ENCODE data around the gene TXN2.
"Not testable (repeated sequence)": the region's sequence is repeated elsewhere in the genome, so short reads cannot be mapped to it uniquely, and the experiment has no call there.

TXN2 gene

DNA sequence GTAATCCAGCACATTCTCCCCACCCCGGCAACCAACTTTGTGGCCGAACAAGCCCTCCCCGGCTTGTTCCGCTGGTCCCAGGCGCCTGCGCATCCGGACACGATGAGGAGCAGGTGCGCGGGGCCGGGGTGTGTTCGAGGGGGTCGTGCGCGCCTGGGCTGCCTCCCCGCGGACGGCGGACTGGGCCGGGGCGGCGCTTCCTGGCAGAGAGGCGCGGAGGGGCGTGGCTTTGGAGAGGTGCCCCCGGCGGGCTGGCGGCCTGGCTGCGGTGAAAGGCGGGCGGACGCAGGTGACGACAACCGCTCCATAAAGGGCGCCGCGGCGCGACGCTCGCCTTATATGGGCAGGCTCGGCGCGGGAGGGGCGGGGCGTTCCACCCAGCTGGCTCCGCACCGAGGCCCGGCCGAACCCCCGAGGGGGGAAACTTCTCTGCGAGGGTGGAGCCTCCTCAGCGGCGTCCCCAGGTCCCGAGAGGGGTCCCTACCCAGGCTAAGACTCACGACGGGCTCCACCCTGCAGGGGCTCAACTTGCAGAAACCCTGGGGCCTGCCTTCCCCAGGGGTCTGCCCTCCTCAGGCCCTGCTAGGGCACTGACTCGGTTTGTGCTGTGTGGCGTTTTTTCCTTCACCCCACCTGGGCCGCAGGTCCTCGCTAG lies 26.4 kb downstream of the TXN2 start:
- DNase-seq: peak; percentile 16

DNA sequence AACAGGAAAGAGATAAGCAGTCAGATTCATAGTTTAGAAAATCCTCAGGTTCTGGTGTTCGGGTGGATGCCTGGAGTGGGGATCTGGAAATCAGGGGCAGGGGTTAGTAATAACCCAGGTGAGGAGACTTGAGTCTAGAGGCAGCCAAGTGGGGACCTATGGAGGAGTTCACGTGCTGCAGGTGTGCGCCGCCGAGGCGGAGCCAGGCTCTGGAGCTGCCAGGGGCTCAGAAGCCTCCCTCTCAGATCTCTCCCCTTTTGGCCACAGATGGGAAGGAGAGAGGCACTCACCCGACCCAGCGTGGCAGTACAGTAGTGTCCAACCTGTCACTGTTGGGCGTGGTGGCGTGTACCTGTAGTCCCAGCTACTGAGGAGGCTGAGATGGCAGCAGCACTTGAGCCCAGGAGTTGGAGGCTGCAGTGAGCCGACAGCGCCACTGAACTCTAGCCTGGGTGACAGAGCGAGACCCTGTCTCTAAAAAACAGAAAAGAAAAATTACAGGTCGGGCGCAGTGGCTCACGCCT lies 27.5 kb downstream of the TXN2 start:
- no peak for DNase-seq

DNA sequence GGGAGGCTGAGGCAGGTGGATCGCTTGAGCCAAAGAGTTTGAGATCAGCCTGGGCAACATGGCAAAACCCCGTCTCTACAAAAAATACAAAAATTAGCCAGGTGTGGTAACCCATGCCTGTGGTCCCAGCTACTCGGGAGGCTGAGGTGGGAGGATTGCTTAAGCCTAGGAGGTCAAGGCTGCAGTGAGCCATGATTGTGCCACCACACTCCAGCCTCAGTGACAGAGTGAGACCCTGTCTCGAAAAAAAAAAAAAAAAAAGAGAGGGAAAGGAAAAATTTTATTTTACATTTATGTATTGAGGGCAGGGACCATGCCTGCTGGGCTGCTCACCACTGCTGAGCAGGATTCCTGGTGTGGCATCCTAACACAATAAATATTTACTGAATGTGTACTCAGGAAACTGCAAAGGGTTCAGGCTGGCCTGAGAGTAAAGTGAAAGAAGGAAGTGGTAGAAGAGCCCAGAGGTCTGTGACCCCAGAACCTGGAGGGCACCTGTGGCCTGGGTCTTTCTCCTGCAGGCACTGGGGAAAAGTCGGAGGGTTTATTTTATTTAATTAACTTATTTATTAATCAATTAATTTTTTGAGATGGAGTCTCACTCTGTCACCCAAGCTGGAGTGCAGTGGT lies 28.3 kb downstream of the TXN2 start:
- not testable (repeated sequence) for DNase-seq

DNA sequence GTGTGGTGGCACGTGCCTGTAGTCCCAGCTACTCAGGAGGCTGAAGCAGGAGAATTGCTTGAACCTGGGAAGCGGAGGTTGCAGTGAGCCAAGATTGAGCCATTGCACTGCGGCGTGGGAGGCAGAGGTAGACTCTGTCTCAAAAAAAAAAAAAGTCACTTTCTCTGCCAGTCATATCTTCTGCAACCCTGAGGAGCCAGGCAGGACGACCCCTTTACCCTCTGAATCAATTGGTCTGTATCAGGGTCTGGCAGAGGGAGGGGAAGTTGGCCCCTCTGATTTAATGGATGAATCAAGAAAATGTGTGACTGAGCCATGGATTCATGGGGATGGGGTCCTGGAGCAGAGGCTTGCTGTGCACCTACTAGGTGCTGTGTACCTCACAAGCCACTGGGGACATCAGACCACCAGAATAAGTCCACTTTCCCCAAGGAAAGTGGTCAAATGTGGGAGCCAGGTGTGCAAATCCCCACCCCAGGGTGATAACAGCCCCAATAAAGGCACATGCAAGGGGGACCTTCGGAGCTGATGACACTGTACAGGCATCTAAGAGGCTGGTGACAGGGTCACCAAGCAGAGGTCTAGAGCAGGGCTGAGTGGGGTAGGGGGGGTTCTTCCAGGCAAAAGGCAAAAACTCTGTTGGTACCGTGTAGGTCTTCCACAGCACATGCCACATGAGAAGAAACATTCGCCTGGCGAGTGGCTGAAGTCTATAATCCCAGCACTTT lies 29.0 kb downstream of the TXN2 start:
- DNase-seq: no peak

DNA sequence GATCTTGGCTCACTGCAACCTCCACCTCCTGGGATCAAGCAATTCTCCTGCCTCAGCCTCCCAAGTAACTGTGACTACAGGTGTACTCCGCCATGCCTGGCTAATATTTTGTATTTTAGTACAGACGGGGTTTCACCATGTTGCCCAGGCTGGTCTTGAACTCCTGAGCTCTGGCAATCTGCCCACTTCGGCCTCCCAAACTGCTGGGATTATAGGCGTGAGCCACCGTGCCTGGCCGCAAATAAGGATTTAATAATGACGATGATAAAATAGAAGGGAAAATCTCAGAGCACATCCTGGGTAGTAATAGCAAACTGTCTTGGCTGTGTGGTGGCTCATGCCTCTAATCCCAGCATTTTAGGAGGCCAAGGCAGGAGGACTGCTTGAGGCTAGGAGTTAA lies 30.5 kb downstream of the TXN2 start:
- not testable (repeated sequence) for DNase-seq

DNA sequence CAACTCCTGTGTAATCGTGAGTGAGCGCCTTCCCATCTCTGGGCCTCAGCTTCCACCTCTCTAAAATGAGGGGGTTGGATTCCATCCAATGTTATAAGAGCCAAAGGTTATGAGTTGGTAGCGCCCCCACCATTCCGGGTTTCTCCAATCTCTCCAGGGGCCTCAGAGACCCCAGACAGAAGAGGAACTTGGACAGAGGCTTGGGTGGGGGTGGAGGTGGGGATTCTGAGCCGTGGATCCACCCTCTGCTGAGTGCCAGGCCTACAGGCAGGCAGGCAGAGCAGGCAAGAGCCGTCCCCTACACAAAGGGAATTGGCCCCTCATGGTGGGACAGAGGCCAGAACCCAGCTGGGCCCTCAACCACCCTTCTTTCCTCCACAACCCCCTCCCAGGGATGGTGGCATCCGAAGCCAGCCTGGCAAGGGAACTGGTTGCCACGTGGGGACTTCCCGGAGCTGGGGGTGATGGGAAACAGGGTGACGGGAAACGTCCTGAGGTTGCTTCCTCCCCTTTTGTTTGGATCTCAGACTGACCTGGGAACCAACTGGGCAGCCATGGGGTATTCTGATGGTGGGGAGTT lies 31.8 kb downstream of the TXN2 start:
- no peak for DNase-seq

DNA sequence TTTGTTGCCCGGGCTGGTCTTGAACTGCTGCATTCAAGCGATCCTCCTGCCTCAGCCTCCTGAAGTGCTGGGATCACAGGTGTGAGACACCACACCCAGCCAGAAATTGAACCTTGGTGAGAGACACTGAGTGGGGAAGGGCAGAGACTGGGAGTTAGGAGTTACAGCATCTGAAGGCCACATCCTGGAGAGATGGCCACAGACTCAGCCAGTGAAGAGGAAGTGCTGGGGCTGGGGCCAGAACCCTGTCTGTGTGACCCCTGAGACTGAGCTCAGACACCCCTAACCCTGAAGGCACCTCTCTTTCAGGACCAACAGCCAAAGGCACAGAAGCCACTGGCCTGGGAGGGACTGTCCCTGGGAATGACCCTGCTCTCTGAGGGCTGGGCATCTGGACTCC lies 33.8 kb downstream of the TXN2 start:
- no peak for DNase-seq

DNA sequence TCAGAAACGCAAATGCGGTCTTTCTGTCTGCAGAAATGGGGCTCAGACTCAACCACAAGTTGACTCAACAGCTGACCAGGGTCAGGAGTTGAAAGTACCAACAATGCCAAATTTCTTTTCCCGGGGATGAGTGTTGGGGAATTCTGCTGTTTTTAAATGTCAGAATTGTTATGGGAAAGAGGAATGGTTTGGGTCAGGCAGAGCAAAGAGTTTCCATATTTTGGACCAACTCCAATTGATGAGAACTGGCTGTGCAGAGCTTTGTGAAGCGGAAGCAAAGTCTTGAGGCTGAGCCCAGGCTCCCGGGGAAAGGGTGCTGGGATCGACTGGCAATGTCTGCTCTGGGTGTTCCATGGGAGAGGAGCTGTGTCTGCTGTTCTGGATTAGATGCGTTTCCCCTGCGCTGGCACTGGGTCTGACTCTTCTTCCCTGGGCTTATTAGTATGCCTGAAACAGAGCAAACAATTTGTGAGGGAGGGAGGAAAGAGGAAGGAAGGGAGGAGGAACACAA lies 36.2 kb downstream of the TXN2 start:
- no peak for DNase-seq

DNA sequence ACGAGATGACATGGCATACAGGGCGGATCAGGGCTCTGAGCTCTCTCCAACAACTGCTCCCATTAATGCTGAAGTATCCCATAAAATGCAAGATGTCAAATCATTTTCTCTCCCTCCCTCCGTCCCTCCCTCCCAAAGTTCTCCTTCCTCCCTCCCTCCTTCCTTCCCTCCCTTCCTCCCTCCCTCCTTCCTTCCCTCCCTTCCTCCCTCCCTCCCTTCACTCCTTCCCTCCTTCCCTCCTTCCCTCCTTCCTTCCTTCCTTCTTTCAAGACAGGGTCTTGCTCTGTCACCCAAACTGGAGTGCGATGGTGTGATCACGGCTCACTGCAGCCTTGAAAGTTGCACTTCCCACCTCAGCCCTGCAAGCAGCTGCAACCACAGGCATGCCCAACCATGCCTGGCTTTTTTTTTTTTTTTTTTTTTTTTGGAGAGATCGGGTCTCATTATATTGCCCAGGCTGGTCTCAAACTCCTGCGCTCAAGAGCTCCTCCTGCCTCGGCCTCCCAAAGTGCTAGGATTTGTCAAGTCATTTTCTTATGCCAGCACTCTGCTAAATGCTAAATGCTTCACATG lies 38.2 kb downstream of the TXN2 start:
- DNase-seq: no peak

DNA sequence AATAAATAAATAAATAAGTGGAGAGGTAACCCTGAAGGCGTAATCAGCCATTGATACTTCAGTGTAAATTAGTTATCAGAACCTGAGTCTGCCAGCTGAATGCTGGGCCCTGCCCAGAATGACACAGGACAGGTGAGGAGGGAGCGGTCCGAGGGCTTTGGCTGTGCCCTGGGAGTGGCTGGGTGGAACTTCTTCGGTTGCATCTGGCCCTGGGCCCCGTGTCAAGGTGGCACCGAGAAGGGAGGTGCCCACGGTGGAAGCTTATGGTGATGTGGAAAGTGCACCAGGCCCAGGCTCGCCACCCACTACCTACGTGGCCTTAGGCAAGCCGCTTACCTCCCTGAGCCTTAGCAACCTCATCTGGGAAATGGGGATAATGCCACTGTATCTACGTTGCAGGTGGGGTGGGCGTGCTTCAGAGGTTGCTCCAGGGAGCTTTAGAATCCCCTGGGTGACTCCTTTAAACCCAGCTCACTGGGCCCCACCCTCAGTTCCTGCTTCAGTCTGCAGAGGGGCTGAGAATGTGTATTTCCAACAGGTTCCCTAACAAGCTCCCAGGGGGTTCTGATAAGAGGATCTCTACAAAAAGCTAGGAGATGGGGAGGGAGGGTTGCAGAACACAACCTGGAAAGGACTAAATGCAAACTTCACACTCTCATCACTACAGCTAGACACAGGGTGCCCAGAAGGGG lies 38.8 kb downstream of the TXN2 start:
- DNase-seq: no peak

DNA sequence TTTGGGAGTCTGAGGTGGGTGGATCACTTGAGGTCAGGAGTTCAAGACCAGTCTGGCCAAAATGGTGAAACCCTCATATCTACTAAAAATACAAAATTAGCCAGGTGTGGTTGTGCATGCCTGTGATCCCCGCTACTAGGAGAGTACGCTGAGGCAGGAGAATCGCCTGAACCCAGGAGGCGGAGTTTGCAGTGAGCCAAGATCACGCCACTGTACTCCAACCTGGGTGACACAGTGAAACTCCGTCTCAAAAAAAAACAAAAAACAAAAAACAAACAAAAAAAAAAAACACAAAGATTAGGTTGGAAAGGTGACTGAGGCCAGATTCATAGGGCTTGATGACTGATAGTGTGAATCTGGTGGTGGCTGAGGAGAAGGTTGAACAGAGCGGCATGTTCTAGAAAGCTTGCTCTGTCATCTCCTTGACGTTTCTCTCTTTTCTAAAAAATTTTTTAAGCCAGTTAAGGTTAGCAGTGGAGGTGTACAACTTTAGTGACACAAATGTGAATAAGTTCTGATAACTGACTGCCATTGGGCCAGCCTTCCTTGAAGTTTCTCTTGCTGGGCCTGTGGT lies 40.9 kb downstream of the TXN2 start:
- DNase-seq: no peak

DNA sequence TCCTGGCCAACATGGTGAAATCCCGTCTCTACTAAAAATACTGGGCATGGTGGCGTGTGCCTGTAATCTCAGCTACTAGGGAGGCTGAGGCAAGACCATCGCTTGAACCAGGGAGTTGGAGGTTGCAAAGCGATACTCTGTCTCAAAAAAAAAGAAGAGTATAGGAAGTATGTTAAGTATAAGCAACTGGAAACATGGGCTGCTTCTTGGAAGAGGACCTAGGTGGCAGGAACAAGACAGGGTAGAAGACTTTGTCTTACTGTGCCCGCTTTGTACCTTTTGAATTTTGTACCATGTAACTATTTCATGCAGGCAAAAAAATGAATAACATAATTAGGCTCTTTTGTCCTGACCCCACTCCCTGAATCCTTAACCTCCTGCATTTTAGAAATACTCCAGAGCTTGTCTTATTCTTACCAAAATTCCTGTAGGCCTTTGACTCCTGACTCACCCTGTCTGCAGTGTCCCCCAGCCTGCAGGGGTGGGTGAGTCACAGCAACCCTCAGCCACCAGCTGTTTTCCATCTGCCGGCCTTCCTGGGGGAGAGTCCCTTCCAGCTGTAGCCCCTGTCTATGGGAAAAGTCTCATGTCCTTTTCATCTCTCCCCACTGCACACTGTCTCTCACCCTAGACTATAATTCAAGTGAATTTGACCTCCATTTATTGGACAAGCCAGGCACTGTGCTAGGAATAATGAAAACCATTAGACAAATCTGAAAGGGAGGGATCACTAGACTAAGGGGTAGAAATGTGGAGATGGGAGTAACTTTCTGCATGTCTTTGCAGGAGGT lies 41.8 kb downstream of the TXN2 start:
- DNase-seq: no peak

DNA sequence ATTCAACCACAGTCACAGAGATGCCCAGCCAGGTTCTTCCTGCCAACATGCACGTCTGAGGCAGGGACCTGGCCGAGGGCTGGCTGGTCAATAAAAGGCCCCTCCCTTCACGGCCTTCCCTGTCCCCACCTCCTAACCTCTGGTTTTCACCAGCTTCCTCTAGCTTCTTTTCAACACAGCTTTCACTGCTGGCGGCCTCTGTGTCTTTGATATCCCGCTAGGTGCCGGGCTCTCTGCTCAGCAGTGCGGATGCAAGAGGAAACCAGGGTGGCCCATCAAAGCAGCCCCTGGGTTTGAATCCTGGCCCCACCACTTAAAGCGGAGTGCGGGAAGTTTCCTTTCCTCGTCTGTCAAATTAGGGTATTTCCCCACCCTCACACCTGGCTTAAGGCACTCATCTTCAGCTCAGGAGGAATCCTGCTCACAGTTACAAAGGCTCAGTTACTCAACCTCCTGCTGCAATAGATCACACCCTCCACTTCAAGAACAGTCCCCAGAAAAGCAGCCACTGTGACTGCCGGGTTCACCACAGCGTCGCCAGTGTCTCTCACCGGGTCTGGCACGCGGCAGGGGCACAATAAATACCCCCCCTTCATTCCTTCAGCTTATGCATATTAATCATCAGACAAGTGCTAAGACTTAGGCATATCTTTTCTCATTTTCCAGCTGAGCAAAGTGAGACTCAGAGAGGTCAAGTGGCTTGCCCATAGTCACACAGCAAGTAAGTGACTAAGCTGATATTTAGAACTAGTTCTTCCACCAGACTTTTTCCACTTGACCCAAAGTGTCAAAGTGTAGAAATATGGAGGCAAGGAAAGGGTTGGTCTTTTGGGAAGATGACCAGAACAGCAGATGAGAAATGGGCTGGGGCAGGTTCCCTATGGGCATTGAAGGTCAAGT lies 45.7 kb downstream of the TXN2 start:
- DNase-seq: no peak

DNA sequence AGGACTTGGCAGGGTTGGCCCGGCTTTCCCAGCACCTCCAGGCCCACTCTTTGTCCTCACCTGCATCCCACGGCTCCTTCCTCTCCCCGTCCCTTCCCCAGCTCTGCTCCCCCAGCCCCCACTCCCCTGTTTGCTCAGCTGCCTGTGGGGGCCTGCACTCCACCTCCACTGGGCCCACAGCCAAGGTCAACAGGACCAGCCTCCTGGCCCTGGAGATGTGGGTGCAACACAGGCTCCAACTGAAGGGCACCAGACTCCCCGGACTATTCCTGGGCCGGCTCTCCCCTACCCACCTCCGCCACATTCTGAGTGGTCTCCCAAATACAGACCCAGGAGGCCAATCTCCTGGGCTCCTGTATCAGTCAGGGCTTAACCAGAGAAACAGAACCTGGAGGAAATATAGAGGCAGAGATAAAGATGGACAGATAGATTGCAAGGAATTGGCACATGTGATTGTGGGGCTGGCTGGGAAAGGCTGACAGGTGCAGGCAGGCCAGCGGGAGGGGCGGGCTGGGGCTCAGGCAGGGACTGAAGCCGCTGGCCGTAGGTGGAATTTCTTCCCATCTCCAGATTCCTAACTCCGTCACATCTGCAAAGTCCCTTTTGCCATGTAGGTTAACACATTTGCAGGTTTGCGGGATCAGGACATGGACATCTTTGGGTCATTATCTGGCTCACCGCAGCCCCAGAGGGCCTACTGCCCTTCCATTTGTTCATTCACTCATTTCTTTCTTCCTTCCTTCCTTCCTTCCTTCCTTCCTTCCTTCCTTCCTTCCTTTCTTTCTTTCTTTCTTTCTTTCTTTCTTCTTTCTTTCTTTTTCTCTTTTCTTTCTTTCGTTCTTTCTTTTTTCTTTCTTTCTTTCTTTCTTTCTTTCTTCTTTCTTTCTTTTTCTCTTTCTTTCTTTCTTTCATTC lies 47.9 kb downstream of the TXN2 start:
- peak; percentile 52 for DNase-seq

DNA sequence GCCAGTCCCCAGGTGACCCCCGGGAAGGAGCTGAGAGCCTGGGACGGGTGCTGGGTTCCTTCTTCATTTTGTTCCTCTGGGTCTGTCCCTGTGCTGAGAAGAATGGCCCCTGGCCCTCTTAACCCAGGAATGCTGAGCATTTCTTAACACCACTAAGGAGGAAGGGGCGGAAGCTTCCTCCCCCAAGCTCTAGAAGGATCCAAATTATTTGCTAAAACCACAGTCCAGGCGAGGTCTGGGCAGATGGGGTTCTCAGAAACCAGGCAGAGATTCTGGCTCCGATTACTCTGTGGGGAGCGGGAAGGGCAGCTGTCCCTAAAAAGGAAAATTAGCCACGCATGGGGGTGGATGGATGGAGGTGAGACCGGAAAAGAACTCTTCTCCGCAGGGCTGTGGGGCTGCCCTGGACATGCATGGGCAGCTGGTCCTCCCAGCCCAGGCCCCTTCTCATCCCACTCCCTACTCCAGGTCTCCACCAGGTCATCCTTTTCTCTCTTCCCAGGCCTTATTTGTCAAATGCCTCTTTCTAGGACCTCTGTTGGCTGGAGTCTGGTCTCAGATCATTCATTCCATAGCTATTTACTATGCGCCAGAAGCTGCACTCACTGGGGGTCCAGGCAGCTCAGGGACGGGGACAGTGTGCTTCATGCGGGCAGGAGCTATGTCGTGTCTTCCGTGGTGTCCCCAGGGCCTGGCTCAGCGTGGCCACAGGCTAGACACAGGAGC lies 48.7 kb downstream of the TXN2 start:
- peak; percentile 40 for DNase-seq

DNA sequence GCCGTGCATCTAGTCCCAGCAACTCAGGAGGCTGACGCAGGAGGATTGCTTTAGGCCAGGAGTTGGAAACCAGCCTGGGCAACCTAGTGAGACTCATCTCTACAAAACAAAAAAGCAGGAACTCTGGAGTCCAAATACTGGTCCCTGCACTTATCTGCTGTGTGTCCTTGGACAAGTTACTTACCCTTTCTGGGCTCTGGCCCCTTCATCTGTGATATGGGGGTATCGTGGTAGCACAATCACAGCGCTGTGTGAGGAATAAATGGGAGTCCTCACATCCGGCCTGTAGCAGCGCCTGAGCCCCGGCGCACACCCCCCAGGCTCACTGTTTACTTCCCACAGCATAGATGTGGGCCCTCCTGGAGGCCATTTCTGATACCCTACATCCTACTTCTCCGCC lies 49.5 kb downstream of the TXN2 start:
- DNase-seq: no peak

DNA sequence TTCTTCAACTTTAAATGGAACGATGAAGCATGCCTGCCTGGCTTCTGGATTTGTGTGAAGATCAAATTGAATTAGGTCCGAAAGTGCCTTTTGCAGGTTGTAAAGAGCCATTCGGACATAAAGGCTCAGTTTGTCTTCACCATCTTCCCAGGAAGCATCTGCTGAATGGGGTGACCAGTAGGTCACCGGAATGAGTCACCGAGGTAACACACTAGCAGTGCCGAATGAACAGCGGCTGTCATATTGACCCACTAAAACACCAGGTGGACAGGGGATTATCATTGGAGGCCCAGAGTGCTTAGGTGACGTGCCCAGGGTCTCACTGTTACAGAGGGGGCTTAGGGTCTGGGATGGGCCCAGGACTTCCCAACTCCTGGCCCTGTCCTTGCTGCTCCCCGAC lies 50.6 kb downstream of the TXN2 start:
- no peak for DNase-seq

DNA sequence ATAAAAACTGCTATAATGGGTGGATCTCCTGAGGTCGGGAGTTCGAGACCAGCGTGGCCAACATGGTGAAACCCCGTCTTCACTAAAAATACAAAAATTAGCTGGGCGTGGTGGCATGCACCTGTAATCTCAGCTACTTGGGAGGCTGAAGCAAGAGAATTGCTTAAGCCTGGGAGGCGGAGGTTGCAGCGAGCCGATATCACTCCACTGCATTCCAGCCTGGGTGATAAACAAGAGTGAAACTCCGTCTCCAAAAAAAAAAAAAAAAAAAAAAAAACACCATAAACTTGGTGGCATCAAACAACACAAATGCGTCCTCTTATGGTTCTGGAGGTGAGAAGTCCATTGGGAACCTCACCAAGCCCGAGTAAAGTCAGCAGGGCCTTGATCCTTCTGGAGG lies 53.5 kb downstream of the TXN2 start:
- not testable (repeated sequence) for DNase-seq
